ENCODE results near the gene APBA3. TPM values are rescaled to one million over a fixed set of nuclear protein-coding genes. Genes with fewer than 3 reads are reported as not detected.
"Not testable (repeated sequence)": the region's sequence is repeated elsewhere in the genome, so short reads cannot be mapped to it uniquely, and the experiment has no call there.

The APBA3 gene
- polyA plus RNA-seq, 1 donor (not counting 4 experiments of a cell fraction or from before 2014, with no cell fraction given): 6.7 TPM

DNA sequence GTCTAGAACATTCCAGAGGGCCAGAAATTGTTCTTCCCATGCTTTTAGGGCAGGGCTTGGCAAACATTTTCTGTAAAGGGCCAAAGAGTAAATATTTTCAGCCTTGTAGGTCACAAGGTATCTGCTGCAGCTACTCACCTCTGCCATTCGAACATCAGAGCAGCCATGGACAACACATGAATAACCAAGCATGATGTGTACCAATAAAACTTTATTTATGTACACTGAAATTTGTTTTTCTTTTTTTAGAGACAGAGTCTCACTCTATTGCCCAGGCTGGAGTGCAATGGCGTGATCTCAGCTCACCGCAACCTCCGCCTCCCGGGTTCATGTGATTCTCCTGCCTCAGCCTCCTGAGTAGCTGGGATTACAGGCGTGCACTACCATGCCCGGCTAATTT, 3.8 kb downstream of the APBA3 start:
- H3K4me3 ChIP-seq (ENCODE audit: control insufficient read depth in 2 of 3, extremely low read depth in 1 of 3, insufficient read depth in 2 of 3, low read depth in 1 of 3, low read length in 3 of 3); H3K27me3 ChIP-seq (ENCODE audit: control insufficient read depth, extremely low read depth, insufficient read depth, low read length); H3K27ac ChIP-seq (ENCODE audit: control insufficient read depth, insufficient read depth, low read length); H4K20me1 ChIP-seq (ENCODE audit: control insufficient read depth, extremely low read depth, insufficient read depth, low read length); H3K9me3 ChIP-seq (ENCODE audit: control insufficient read depth, low read depth, low read length); H3K4me1 ChIP-seq (ENCODE audit: control insufficient read depth, extremely low read depth, insufficient read depth, low read length); H3K9ac ChIP-seq (ENCODE audit: control insufficient read depth, extremely low read depth, insufficient read depth, low read length); dilution Hi-C loops (cut with MboI; ENCODE audit: extremely low pct_ligation_motif_present, low sequenced_read_pairs); H3K36me3 ChIP-seq (ENCODE audit: control insufficient read depth in 2 of 2, extremely low read depth in 1 of 2, insufficient read depth in 2 of 2, low read length in 2 of 2); H3K4me2 ChIP-seq (ENCODE audit: control insufficient read depth, extremely low read depth, insufficient read depth, low read depth, low read length); FAIRE-seq; H2AFZ ChIP-seq (ENCODE audit: control insufficient read depth, low read length); DNase-seq (ENCODE audit: low read depth, low spot score); H3K9me1 ChIP-seq (ENCODE audit: control insufficient read depth, extremely low read depth, insufficient read depth, low read length): not testable (repeated sequence)
- H3K79me2 ChIP-seq (ENCODE audit: control insufficient read depth, insufficient read depth, low read length): peaks cover 15% of the 10 kb centered on the region

DNA sequence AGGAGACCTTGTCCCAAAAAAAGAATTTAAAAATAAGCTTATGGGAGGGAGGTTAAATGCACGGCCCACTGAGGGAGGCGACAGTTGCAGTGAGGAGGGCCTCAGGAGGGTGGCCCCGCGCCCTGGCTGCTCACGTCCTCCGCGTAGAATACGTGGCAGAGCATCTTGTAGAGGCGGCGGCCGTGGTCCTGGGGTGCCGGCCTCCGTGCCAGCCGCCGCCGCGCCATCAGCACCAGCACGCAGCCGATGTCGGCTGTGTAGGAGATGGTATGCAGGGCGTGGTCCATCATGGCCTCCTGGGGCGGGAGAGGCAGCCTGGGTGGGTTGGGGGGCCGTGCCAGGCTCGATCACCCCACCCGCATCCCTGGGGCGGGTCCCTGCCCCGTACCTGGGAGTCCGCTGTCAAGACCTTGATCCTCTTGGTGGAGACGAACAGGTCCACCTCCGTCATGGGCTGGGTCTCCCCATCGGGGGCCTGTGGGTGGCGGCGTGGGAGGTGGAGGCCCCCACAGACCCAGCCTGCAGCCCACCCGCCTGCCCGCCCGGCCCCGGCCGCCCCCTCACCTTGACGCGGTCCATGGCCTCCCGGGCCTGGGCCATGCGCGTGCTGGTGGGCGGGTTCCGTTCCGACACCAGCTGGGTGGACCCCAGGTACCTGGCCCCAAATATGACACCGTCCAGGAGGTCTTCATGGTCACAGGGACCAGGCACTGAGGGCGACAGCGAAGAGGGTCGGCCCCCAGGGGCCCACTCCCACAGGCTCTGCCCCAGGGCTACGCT, 7.7 kb downstream of the APBA3 start:
- dilution Hi-C loops (cut with MboI; ENCODE audit: extremely low pct_ligation_motif_present, low sequenced_read_pairs): no loop called here
- no peak for FAIRE-seq
- TF ChIP-seq EZH2 (IDR thresholded peaks at IDR 0.05; ENCODE audit: low read length): no peak
- TF ChIP-seq, protein P1, sequence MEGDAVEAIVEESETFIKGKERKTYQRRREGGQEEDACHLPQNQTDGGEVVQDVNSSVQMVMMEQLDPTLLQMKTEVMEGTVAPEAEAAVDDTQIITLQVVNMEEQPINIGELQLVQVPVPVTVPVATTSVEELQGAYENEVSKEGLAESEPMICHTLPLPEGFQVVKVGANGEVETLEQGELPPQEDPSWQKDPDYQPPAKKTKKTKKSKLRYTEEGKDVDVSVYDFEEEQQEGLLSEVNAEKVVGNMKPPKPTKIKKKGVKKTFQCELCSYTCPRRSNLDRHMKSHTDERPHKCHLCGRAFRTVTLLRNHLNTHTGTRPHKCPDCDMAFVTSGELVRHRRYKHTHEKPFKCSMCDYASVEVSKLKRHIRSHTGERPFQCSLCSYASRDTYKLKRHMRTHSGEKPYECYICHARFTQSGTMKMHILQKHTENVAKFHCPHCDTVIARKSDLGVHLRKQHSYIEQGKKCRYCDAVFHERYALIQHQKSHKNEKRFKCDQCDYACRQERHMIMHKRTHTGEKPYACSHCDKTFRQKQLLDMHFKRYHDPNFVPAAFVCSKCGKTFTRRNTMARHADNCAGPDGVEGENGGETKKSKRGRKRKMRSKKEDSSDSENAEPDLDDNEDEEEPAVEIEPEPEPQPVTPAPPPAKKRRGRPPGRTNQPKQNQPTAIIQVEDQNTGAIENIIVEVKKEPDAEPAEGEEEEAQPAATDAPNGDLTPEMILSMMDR (optimal IDR thresholded peaks at IDR 0.05 in 1 of 3, IDR thresholded peaks at IDR 0.05 in 1 of 3, conservative IDR thresholded peaks at IDR 0.05 in 1 of 3; ENCODE audit: extremely low read depth in 1 of 3, insufficient read depth in 2 of 3, low read length in 3 of 3): no peak

More for the DNA sequence above, 7.7 kb downstream of the APBA3 start:
- DNase-seq (ENCODE audit: low read depth, low spot score): no peak
- H4K20me1 ChIP-seq (ENCODE audit: control insufficient read depth, extremely low read depth, insufficient read depth, low read length): no peaks in the 10 kb centered on the region
- no peaks in the 10 kb centered on the region for H3K4me1 ChIP-seq (ENCODE audit: control insufficient read depth, extremely low read depth, insufficient read depth, low read length)
- no peak overlapping the region for H2AFZ ChIP-seq (ENCODE audit: control insufficient read depth, low read length)
- no peak overlapping the region for H3K4me2 ChIP-seq (ENCODE audit: control insufficient read depth, extremely low read depth, insufficient read depth, low read depth, low read length)
- no peak overlapping the region for H3K9ac ChIP-seq (ENCODE audit: control insufficient read depth, extremely low read depth, insufficient read depth, low read length)
- no peak overlapping the region for H3K27ac ChIP-seq (ENCODE audit: control insufficient read depth, insufficient read depth, low read length)
- no peaks in the 10 kb centered on the region for H3K9me1 ChIP-seq (ENCODE audit: control insufficient read depth, extremely low read depth, insufficient read depth, low read length)
- H3K4me3 ChIP-seq (ENCODE audit: control insufficient read depth in 2 of 3, extremely low read depth in 1 of 3, insufficient read depth in 2 of 3, low read depth in 1 of 3, low read length in 3 of 3): no peak overlapping the region
- no peaks in the 10 kb centered on the region for H3K9me3 ChIP-seq (ENCODE audit: control insufficient read depth, low read depth, low read length)
- no peaks in the 10 kb centered on the region for H3K27me3 ChIP-seq (ENCODE audit: control insufficient read depth, extremely low read depth, insufficient read depth, low read length)
- no peaks in the 10 kb centered on the region for H3K79me2 ChIP-seq (ENCODE audit: control insufficient read depth, insufficient read depth, low read length)
- H3K36me3 ChIP-seq (ENCODE audit: control insufficient read depth in 2 of 2, extremely low read depth in 1 of 2, insufficient read depth in 2 of 2, low read length in 2 of 2): peaks cover 6 to 10% of the 10 kb centered on the region in 2 experiments
